HG03432 (cell line): Measurements from ENCODE around the gene TRPM3.
"Not testable (repeated sequence)": the region's sequence is repeated elsewhere in the genome, so short reads cannot be mapped to it uniquely, and the experiment has no call there.

Source experiments
- ATAC-seq: cut with Tn5 transposase; IDR thresholded peaks from one replicate; pipeline ENCODE4 v1.9.1; 2021; ENCODE audit warnings: mild to moderate bottlenecking, moderate library complexity; ENCODE audit not compliant: unreplicated experiment

TRPM3 gene

DNA sequence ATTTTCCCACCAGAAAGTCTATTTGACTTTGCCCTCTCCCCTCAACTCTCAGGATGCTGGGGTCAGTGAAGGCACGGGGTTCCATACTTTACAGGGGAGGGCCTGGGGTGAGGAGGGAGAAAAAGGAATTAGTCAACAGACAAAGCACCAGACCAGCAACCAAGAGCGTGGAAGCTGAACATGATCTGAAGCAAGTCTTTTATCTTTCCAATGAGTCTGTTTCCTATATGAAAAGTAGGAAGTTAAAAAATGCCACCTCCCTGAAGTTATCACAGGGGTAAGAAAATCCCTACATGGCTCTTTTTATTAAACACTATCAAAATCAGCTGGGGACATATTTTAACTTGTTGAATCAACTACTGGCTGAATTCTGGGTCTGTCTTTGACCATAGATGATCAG is 337.0 kb downstream of the TRPM3 start:
- no peak for ATAC-seq

DNA sequence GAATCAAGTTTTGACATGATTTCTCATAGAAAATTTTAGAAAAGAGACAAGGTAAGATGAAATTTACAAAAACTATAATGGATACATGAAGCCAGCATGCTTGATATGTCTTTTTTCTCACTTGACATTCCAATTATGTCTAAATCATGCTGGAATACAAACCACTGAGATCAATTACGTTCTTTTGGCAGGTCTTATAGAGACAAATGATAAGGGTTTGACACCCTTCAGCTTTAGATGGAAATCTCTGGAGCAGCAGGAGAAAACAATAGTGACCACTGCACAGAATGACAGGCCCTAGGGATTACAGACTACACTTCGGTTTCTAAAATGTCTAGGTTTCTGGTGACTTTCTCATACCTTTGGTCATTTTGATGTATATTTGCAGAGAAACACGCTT is 342.9 kb downstream of the TRPM3 start:
- no peak for ATAC-seq

DNA sequence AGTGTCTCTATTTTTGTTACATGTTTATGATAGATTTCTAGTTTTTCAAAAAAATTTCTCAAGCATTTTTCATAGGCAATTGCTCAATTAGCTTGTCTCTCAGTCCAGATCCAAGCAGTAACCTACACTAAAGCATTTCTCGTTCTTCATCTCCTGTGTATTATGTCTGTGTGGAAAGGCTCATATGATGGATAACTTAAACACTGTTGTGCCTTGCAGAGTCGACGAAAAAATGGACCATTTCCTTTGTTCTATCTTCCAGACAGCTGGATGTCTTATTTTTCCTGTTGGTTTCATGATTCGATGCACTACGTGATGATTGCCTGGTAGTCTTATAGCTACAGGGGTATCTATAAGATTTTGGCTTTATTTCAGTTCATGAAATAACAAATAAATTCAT is 347.8 kb downstream of the TRPM3 start:
- ATAC-seq, result no peak

DNA sequence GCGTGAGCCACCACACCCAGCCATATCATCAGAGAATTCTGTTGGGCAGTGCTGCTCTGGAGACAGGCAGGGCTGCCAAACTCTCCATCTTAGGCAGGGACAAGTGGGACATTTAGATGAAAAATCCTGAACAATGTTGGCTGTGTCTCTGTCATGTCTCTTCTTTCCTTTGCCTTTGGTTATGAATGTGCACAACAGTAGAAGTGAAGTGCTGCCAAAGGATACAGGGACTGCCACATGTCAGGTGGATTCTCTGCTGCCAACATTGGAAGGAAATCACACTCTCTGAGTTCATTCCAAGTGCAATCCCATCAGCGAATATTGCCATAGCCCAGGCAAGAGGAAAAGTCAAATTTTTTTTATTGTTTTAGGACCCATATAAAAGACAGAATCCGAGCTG is 348.8 kb downstream of the TRPM3 start:
- no peak for ATAC-seq

DNA sequence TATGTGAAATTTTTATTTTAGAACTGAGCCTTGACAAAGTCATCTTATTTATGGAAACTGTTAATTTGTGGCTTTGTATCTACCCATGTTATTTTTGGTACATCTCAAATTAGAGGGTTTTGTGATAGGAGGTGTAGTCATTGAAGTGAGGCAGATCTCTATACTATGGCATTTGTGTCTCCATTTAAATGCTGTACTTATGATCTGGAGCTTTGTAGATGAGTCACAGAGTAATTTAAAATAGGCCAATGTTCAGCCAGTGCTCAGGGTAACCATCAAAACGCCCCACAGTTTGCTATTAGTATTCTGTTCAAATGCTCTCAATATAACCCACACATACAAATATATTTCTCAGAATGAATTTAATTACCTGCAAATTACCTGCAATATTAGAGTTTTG is 355.5 kb downstream of the TRPM3 start:
- no peak for ATAC-seq

DNA sequence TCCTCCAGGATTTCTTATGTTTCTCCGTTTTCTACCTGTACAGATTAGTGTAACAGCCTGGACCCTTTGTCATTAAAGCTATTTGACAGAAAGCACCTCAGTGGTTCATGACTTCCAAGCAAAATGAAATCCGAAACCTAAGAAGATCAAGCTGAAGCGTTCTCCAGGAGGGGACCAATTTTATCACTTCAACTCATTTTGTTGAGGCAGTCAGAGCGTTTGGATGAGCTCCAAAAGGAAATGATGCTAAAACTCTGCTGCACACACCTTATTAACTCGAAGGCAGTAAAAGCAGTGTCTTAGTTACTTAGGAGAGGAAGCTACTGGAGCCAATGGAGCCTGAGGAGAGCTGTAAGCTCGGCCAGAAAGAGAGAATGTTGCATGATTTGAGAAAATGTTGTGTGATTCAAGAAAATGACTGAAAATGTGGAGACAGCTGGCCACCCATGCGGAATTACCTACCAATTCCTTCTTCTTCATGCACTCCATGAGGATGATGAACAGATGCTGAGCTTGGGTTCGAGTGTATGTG is 360.2 kb downstream of the TRPM3 start:
- ATAC-seq, result no peak

DNA sequence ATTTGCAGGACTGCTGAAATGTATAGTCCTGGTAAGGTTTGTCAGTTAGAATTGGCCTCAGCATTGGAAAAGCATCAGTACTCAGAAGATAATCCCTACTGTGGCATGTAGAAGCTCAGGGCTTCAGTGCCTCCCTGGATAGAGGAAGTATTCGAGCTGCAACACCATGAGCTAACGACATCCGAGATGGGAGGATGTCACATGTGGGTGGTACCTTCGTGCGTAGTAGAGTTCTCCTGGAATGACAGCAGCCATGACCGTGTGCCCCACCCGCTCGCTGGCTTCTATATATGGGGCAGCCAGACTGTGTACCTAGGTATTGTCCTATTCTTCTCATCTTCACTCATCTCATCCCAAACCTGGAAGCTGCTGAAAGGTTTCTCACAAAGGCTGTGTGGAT is 361.2 kb downstream of the TRPM3 start:
- ATAC-seq, result no peak

DNA sequence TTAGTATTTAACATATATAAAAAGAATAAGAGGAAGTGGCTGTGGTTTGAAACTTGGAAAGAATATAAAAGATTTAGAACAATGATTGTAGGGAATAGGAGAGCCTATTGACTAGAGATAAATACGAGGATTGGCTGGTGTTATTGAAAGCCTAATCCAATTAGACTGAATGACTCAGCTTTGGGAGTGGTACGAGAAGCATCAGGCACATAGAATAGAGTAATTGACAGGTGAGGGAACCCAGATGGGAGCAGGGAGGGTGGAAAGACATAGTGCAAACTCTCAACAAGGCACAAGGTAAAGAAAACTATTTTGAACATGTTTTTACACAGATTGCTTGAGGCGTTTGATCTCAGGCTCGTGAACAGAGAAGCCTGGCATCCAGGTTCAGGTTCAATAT is 368.1 kb downstream of the TRPM3 start:
- ATAC-seq, result no peak

DNA sequence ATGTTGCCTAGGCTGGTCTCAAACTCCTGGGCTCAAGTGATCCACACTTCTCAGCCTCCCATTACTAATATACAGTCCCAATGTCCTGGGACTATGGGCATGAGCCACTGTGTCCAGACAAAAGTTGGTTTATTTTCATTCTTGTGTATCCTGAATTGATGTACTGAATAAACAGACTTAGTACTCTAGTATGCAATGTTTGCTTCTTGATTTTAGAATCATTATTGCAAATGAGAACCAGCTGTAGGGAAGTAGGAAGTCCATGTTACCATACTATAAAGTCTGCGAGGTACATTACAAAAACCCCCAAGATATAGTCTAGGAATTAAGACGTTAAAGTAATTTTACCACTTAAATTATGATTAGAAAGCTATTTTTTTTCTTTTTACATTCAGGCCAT is 372.4 kb downstream of the TRPM3 start:
- no peak for ATAC-seq

DNA sequence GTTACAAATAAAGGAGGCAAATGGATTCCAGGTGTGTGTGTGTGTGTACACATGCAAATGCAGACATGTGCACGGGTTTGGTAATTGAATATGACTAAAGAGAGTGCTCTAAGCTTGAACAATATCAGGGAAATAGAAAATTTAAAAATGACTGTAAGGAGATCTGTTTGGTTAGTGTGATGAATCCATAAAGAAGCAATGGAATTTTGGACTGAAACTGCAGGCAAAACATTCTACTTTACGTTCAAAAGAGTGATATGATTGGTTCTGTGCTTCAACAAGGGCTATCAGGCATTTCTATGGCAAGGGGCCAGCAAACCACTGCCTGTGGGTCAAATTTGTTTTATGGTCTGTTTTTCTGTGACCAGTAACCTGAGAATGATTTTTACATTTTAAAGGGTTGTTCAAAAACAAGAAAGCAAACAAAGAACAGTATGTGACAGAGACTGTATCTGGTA is 374.1 kb downstream of the TRPM3 start:
- no peak for ATAC-seq

DNA sequence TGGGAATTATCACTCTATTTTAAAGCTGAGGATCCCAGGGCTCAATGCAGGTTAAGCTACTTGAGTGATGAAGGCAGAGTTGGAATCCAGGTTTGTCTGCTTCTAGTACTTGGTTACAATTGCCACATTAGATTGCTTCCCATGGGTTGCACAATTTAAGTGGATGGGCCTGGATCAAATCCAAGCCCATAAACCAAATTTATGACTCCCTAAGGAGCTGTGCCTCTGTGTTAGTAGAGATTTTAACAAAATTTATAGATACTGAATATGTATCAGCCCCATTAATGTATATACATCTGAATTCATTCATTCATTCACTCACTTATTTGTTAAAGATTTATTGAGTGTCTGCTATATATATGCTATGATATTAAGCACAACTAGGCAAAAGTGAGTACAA is 374.7 kb downstream of the TRPM3 start:
- no peak for ATAC-seq

DNA sequence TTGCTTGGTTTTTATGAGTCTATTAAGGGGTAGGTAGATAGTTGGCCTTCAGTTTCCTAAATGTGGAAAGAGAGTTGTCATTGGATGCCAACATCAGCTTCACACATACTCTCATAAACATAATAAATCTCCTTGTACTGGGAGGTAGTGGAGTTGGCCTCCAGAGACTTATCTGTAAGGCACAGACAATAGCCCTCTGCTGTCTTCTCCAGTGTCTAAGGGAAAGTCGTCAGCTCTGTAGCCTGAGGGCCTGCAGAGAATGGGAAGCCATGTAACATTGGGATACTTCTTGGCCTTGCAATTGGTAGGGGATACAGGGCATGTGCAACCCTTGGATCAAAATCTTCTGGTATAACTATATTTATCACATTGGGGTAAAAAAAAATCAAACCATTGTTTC is 375.1 kb downstream of the TRPM3 start:
- no peak for ATAC-seq

DNA sequence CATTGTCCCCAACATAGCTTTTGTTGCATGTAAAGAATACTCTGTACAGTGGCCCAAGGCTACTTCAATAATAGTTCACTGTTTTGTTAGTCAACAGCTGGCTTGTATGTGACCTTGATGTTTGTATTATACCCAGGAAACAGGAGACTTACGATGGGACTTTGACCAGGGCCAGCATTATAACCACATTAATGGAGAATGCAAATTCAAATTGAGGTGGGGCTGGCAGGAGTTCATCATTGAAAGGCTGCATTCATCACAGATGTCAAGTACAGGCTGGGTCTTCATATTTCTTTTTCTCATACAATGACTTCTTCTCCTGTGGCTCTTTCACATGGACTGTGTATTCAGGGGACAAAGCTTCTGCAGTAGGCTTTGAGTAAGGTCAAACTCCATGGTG is 396.6 kb downstream of the TRPM3 start:
- not testable (repeated sequence) for ATAC-seq

DNA sequence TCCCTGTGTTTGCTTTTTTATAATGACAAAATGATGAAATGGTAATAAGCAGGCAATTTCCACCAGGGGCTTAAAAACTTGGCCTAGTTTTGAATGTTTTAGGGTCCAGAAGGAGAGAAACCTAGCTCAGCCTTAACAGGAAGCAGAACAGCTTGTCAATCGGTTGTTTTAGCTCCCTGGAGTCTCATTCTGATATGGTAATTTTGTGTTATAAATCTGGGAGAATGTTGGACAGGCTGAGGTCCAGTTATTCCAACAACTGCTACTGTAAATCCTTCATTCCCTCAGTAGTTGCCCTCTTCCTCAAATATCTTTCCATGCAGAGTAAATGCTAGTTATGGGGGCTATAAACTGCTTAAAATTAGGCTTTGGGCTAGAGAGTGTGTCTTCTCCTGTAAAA is 397.4 kb downstream of the TRPM3 start:
- ATAC-seq, result not testable (repeated sequence)

DNA sequence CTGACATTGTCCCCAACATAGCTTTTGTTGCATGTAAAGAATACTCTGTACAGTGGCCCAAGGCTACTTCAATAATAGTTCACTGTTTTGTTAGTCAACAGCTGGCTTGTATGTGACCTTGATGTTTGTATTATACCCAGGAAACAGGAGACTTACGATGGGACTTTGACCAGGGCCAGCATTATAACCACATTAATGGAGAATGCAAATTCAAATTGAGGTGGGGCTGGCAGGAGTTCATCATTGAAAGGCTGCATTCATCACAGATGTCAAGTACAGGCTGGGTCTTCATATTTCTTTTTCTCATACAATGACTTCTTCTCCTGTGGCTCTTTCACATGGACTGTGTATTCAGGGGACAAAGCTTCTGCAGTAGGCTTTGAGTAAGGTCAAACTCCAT is 414.6 kb downstream of the TRPM3 start:
- ATAC-seq, result not testable (repeated sequence)

DNA sequence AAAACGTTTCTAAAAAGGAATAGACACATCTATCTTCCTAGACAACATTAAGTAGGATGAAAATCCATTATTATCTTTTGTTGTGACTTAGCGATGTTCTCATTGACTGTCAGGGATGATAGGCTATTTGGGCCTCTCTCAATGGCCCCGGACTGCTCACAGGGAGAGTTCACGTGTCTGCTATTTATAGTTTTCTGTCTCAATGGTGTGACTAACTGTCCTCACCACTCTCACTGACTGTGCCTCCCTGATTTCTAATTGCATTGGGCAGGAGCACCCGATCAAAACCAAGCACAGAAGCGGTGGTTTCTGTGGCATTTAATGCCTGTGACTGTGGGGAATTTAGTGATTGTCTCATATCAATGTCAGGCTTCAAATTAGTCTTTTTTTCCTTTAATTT is 420.3 kb downstream of the TRPM3 start:
- no peak for ATAC-seq

DNA sequence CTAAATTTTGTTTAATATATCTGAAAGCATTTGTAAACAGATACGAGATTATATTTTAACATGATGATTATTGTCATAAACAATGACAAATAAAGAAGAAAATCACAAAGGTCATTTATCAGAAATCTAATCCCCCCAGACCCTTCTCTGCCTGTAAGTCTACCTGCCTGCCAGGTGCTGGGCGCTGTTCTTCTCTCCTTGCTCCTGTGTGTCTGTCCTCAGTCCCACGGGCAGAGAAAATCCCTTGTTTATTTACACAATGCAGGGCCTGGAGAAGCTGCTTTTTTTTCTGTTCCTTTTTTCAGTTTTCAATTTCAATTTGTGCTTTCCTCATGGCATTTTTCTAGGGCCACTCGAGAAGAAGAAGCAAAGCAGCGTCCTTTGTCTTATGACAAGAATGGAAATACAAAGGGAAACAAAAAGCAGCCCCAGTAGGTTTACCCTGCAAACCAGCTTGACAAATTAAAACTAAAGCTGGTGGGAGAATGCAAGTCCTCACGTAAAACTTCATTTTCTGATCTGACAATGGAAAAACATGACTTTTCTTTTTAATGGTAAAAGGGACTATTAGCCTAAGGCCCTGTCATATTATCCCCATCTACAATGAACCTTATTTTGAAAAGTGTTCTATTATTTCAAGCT is 424.6 kb downstream of the TRPM3 start:
- ATAC-seq, result no peak

DNA sequence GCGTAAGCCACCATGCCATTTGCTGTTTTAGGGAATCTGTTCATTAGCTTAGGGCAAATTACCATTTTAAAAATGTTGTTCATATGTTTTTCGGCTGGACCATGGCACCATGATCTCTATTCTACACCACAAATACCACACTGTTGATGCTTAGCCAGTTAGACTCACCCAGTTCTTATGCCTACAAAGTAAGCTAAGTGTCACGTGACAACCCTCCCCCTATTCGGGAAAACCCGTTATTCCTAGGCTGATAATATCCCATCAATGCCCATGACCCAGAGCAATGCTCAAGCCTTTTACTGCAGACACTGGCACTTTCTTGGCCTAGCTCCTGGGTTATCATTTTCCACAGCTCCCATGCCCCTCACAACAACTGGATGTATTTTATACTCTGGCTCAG is 426.7 kb downstream of the TRPM3 start:
- ATAC-seq, result no peak

DNA sequence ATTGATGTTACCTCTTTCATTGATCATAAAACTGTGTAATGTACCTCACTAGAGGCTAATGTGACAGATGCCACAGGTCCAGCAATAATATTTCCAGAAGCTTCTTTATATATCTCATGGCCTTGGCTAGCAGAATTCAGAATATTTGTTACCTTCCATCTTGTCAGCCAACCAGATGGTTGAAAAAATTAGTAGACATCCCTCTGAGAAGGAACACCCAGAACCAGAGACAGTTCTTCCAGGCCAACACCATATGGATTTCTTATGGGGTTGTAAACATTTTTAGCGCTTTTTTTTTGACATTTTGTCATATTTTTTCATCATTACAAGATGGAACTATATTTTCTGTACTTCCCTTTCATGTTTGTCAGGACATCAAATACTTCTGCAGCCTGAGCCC is 428.2 kb downstream of the TRPM3 start:
- no peak for ATAC-seq

DNA sequence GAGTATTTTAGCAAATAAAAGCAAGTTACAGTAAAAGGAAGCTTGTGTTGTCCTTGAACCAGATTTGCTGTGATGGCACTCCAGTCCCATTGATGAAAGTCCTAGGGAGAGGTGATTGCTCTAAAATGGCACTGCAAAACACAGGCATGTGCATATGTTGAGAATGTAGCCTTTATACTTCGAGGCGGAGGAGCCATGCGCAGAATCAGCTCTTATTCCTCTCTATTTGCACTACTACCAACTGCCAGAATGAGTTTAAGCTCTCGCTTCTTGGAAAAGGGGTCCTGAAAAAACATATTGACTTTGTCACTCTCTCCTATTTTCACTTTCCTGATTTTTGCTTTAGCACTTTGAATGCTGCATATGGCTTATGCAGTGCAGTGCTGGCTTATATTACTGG is 429.0 kb downstream of the TRPM3 start:
- ATAC-seq, result no peak

DNA sequence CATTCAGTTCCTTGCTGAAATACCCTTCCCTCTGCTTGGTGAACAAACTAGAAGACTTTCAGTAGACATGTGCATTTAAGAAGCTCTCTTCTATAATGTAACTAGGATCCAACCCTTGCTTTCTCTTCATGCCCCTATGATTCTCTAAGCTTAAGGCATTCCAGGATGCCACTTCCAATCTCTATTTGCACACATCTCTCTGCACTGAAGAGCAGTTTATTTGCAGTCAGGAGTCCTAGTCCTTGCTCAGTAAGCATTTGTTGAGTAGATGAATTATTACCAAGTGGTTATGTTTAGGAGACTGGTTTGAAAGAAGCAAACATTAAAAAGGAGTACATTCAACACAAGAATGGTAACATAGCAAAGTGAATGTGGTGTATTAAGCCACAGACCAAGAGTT is 432.7 kb downstream of the TRPM3 start:
- ATAC-seq, result no peak

DNA sequence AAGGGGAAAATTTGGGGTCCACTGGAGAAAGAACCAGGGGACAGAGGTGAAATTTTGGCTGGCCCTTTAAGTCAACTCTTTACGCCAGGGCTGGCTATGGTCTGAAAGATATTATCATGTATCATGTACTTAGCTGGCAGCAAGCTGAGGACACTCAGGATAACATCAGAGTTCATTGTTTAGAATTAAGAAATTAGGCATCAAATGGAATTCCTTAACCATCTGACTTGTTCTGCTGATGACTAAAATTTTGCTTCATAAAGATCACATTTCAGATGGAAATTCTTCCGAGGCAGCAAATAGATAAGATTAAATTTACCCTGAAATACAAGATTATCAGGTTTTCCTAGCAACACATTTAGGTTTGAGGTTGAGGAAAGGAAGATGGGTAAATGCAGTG is 437.6 kb downstream of the TRPM3 start:
- no peak for ATAC-seq

DNA sequence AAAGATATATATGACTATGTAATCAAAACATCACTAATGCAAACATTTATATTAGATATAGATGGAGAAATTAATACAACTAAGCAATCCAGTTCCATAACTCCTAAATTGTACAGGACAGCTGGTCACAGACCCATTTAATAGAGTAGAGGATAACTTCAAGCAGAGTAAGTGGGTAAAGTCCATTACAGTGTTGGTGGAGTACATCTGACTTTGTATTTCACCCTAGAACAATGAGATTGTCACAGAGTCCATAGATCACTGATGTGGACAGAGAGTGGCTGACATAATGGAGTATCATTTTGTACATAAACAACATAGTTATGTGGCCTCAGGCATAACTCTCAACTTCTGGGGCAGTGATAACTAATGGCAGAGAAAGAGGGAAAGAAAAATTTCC is 439.1 kb downstream of the TRPM3 start:
- no peak for ATAC-seq
